PC-3 (cell line): ENCODE measurements around the gene PRR16. TPM values are rescaled to one million over a fixed set of nuclear protein-coding genes. Genes with fewer than 3 reads are reported as not detected.

Experiments
- ATAC-seq: fragments of 200-7000 bp; cut with Tn5 transposase; 2 replicates; pipeline ENCODE4 v1.9.1; 2020; ENCODE audit warnings: mild to moderate bottlenecking, moderate library complexity
- BruUV-seq: library from RNA; stranded (reverse); fragments of 400-500 nt; replicated peaks from 2 replicates; lab custom pipeline; 2021; lab: Mats Ljungman, UMichigan
- CTCF ChIA-PET: fragments of 300-600 bp; sonication (Branson Sonifier 250); formaldehyde crosslinking; loops from one replicate; lab custom pipeline; 2022; ENCODE audit warnings: antibody characterized with exemption; lab: Charles Lee
- POLR2A ChIA-PET: fragments of 300-600 bp; sonication (Branson Sonifier 250); formaldehyde crosslinking; loops from one replicate; lab custom pipeline; 2022; ENCODE audit warnings: antibody characterized with exemption; ENCODE audit not compliant: unreplicated experiment; lab: Charles Lee
- DNase-seq: peaks from one replicate; pipeline ENCODE4 v3.0.0-alpha.2; 2015
- H2AFZ ChIP-seq: fragments of 300-600 bp; sonication (generic); 2 replicates; pipeline ENCODE4 v1.6.0; 2016; ENCODE audit warnings: antibody characterized with exemption, low read length
- H3F3A ChIP-seq: fragments of 300-600 bp; sonication (generic); one replicate; pipeline ENCODE4 v1.6.0; 2017; ENCODE audit warnings: antibody characterized with exemption, low read length, control low read depth, mild to moderate bottlenecking; ENCODE audit not compliant: unreplicated experiment
- H3K27ac ChIP-seq: fragments of 300-600 bp; sonication (generic); 2 replicates; pipeline ENCODE4 v1.5.1; 2016; ENCODE audit warnings: mild to moderate bottlenecking, low read length
- H3K27me3 ChIP-seq: fragments of 300-600 bp; sonication (generic); 2 replicates; pipeline ENCODE4 v1.6.1; 2016; ENCODE audit warnings: low read length, mixed read lengths
- H3K36me3 ChIP-seq: fragments of 300-600 bp; sonication (generic); 2 replicates; pipeline ENCODE4 v1.6.1; 2016; ENCODE audit warnings: low read depth, mixed run types, low read length, mixed read lengths
- H3K4me1 ChIP-seq: fragments of 300-600 bp; sonication (generic); 2 replicates; pipeline ENCODE4 v1.5.1; 2016; ENCODE audit warnings: low read length; ENCODE audit not compliant: insufficient read depth
- H3K4me2 ChIP-seq: fragments of 300-600 bp; sonication (generic); 2 replicates; pipeline ENCODE4 v1.6.0; 2016; ENCODE audit warnings: low read length
- H3K4me3 ChIP-seq: fragments of 300-600 bp; sonication (generic); 2 replicates; pipeline ENCODE4 v1.5.1; 2016; ENCODE audit warnings: mild to moderate bottlenecking, low read length, mixed read lengths
- H3K79me2 ChIP-seq: fragments of 300-600 bp; sonication (generic); 2 replicates; pipeline ENCODE4 v1.6.1; 2017; ENCODE audit warnings: low read length, mixed read lengths
- H3K9ac ChIP-seq: fragments of 300-600 bp; sonication (generic); 2 replicates; pipeline ENCODE4 v1.6.0; 2016; ENCODE audit warnings: mild to moderate bottlenecking, low read length
- H3K9me2 ChIP-seq: fragments of 300-600 bp; sonication (generic); replicated peaks from 2 replicates; pipeline ENCODE4 v1.6.1; 2016; ENCODE audit warnings: mixed run types, low read length, mixed read lengths
- H3K9me3 ChIP-seq: fragments of 300-600 bp; sonication (generic); 2 replicates; pipeline ENCODE4 v1.6.1; 2016; ENCODE audit warnings: low read length, mixed read lengths
- H4K20me1 ChIP-seq: fragments of 300-600 bp; sonication (generic); 2 replicates; pipeline ENCODE4 v1.6.1; 2016; ENCODE audit warnings: low read length, mixed read lengths
- CTCF ChIP-seq: fragments of 300-600 bp; sonication (generic); conservative IDR thresholded peaks from 2 replicates; pipeline ENCODE4 v1.5.1; 2017; ENCODE audit warnings: antibody characterized with exemption, low read depth, mild to moderate bottlenecking, low read length
- EZH2 ChIP-seq: fragments of 300-600 bp; sonication (generic); IDR thresholded peaks from one replicate; pipeline ENCODE4 v1.6.1; 2017; ENCODE audit warnings: antibody characterized with exemption, mild to moderate bottlenecking, low read length; ENCODE audit not compliant: unreplicated experiment
- EZH2phosphoT487 ChIP-seq: fragments of 300-600 bp; sonication (generic); IDR thresholded peaks from 2 replicates; pipeline ENCODE4 v1.6.1; 2018; ENCODE audit warnings: mild to moderate bottlenecking, antibody characterized with exemption, low read length, borderline replicate concordance
- intact Hi-C: fragments of 100-400 bp; cut with micrococcal nuclease; formaldehyde crosslinking; loops from 2 replicates; pipeline ENCODE4 v1.9.0; 2023
- total RNA-seq: library from RNA; depleted of rRNA; stranded (reverse); fragments of >200 nt; gene quantifications from 2 replicates; pipeline ENCODE4 v1.2.3, GENCODE V29; 2014

Gene PRR16
- total RNA-seq, 1 experiment from 2014 or later, result 3.6 TPM

GRCh38 chr5:120454094-120454798 is 9.9 kb upstream of the PRR16 start:
- H3K4me3 ChIP-seq, result no peak overlapping the region
- no peaks in the 10 kb centered on the region for H3K9me2 ChIP-seq
- ChIA-PET CTCF (no interaction called here), POLR2A (no interaction called here)
- no peak for TF ChIP-seq CTCF
- no peak for TF ChIP-seq EZH2phosphoT487
- no peak for TF ChIP-seq EZH2
- H3K9ac ChIP-seq, result no peak overlapping the region
- ATAC-seq (no peak), DNase-seq (no peak)
- H3K27me3 ChIP-seq, result no peaks in the 10 kb centered on the region
- H3K79me2 ChIP-seq, result no peaks in the 10 kb centered on the region
- no peak overlapping the region for H2AFZ ChIP-seq
- H3K4me1 ChIP-seq, result no peaks in the 10 kb centered on the region
- no peak overlapping the region for H3K27ac ChIP-seq
- H4K20me1 ChIP-seq, result no peaks in the 10 kb centered on the region
- no peaks in the 10 kb centered on the region for H3F3A ChIP-seq
- intact Hi-C loops, result loop anchor here (10.0 kb wide), 1 partner anchor 159 kb away; no protein-coding TSS in a partner anchor
- H3K4me2 ChIP-seq, result no peak overlapping the region
- no peaks in the 10 kb centered on the region for H3K36me3 ChIP-seq
- H3K9me3 ChIP-seq, result no peaks in the 10 kb centered on the region
- no TSS peak for BruUV-seq

DNA sequence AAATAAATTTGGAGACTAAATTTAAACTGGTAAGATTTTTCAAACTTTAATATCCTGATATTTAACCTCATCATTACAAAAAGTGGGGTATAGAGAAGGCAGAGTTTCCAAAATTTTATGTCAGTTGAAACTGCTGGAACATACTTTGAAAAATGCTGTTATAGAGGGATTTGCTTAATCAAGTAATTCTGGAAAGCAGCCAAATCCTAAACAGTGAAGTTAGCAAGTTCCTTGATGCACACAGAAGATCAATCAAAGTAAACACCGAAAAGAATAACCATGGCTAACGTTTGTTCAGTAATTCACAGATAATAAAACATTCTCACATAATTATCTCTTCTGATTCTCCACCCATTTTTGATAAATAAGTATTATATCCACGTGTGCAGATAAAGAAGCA is 8.1 kb upstream of the PRR16 start:
- no peaks in the 10 kb centered on the region for H3K4me1 ChIP-seq
- H4K20me1 ChIP-seq, result no peaks in the 10 kb centered on the region
- H3K27me3 ChIP-seq, result no peaks in the 10 kb centered on the region
- no peaks in the 10 kb centered on the region for H3K9me3 ChIP-seq
- H3K79me2 ChIP-seq, result no peaks in the 10 kb centered on the region
- no peaks in the 10 kb centered on the region for H3K9me2 ChIP-seq
- TF ChIP-seq CTCF (no peak), EZH2phosphoT487 (no peak), EZH2 (no peak)
- CTCF ChIA-PET, result no interaction called here
- POLR2A ChIA-PET, result no interaction called here
- intact Hi-C loops, result loop anchor here (5.0 to 10.0 kb wide), 3 partner anchors 161 to 579 kb away; no protein-coding TSS in a partner anchor
- DNase-seq, result no peak
- H3K4me2 ChIP-seq, result no peak overlapping the region
- no peak for ATAC-seq
- H3K27ac ChIP-seq, result no peak overlapping the region
- no peak overlapping the region for H3K9ac ChIP-seq
- no peaks in the 10 kb centered on the region for H3F3A ChIP-seq
- BruUV-seq, result no TSS peak
- H3K36me3 ChIP-seq, result no peaks in the 10 kb centered on the region
- no peak overlapping the region for H2AFZ ChIP-seq
- no peak overlapping the region for H3K4me3 ChIP-seq

DNA sequence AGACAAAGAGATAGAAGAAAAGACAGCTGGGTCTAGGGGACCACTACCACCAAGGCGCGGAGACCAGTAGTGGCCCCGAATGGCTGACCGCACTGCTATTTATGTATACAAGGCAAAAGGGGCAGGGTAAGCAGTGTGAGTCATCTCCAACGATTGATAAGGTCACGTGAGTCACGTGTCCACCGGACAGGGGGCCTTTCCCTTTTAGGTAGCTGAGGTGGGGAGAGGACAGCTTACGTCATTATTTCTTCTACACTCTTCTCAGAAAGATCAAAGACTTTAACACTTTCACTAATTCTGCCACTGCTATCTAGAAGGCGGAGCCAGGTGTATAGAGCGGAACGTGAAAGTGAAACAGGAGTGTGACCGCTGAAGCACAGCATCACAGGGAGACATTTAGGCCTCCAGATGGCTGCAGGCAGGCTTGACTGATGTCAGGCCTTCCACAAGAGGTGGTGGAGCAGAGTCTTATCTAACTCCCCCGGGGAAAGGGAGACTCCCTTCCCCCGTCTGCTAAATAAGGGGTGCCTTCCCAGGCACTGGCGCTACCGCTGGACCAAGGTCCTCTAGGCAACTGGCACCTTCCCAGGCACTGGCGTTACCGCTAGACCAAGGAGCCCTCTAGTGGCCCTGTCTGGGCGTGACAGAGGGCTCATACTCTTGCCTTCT is 6.1 kb upstream of the PRR16 start:
- Histone ChIP-seq H3K27ac (no peak overlapping the region), H3K36me3 (no peaks in the 10 kb centered on the region), H3K4me2 (peak overlapping the region; percentile 83), H3K9ac (no peak overlapping the region), H4K20me1 (no peaks in the 10 kb centered on the region), H3K9me3 (no peaks in the 10 kb centered on the region), H3K9me2 (no peaks in the 10 kb centered on the region), H3K79me2 (no peaks in the 10 kb centered on the region), H3K27me3 (no peaks in the 10 kb centered on the region), H2AFZ (peak overlapping the region; percentile 87), H3K4me3 (peak overlapping the region; percentile 79), H3F3A (no peaks in the 10 kb centered on the region), H3K4me1 (no peaks in the 10 kb centered on the region)
- ChIA-PET CTCF (interaction anchor here (0.6 to 1.2 kb wide), 2 partner anchors 260 to 402 kb away, joined by 4 to 7 read pairs; no protein-coding TSS in a partner anchor), POLR2A (no interaction called here)
- intact Hi-C loops, result loop anchor here (1.0 to 10.0 kb wide), 6 partner anchors 163 to 988 kb away; no protein-coding TSS in a partner anchor
- BruUV-seq, result no TSS peak
- peak; percentile 94 for ATAC-seq
- peak; percentile 78 for DNase-seq
- TF ChIP-seq CTCF (peak; percentile 61), EZH2 (no peak)
